Measurements from ENCODE around the gene FBXW2. TPM values are rescaled to one million over a fixed set of nuclear protein-coding genes. Genes with fewer than 3 reads are reported as not detected.

The FBXW2 gene
- total RNA-seq, 1 donor from 2014 or later: 72.9 TPM

GRCh38 chr9:120710110-120710981, 82.9 kb downstream of the FBXW2 start:
- Mint-ChIP-seq H3K27ac (ENCODE audit: unreplicated experiment) (no peak overlapping the region), H3K9me3 (ENCODE audit: low read depth) (no peaks in the 10 kb centered on the region), H3K36me3 (ENCODE audit: low read depth) (no peaks in the 10 kb centered on the region), H3K4me3 (ENCODE audit: unreplicated experiment) (no peak overlapping the region), H3K27me3 (ENCODE audit: low read depth) (no peaks in the 10 kb centered on the region), H3K4me1 (ENCODE audit: low read depth) (peaks cover 54% of the 10 kb centered on the region)
- TF ChIP-seq CTCF (IDR thresholded peaks at IDR 0.05): no peak
- no peak for DNase-seq (ENCODE audit: low spot score)

DNA sequence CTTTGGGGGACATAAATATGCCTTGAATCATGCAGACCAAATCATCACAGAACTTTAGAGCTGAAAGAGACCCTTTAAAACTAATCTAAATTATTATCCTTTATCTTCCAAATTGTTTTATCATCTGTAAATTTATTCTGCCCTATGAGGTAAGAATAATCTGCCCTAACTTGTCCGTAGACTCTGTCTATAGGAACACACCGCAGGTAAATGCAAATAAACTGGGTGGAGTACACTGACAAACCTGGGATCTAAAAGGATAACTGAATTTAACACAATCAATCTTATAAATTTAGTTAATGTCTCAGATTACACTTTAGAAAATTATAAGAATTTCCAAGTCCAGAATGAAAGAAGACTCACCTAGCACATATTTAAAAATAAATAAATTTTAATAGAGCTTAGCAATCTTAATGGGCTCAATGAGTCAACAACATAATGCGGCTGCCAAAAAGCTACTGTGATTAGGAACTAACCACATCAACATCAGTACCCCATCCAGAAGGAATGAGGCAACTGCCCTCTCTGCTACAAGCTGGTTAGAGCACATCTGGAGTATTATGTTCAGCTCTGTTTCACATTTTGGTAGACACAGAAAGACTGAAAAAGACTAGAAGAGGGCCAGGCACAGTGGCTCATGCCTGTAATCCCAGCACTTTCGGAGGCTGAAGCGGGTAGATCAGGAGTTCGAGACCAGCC, 84.5 kb downstream of the FBXW2 start:
- DNase-seq (ENCODE audit: low spot score): no peak
- H3K4me3 Mint-ChIP-seq (ENCODE audit: unreplicated experiment): no peak overlapping the region
- no peaks in the 10 kb centered on the region for H3K9me3 Mint-ChIP-seq (ENCODE audit: low read depth)
- no peak overlapping the region for H3K27ac Mint-ChIP-seq (ENCODE audit: unreplicated experiment)
- no peak for TF ChIP-seq CTCF (IDR thresholded peaks at IDR 0.05)
- H3K36me3 Mint-ChIP-seq (ENCODE audit: low read depth): no peaks in the 10 kb centered on the region
- no peaks in the 10 kb centered on the region for H3K27me3 Mint-ChIP-seq (ENCODE audit: low read depth)
- peaks cover 52% of the 10 kb centered on the region for H3K4me1 Mint-ChIP-seq (ENCODE audit: low read depth)

DNA sequence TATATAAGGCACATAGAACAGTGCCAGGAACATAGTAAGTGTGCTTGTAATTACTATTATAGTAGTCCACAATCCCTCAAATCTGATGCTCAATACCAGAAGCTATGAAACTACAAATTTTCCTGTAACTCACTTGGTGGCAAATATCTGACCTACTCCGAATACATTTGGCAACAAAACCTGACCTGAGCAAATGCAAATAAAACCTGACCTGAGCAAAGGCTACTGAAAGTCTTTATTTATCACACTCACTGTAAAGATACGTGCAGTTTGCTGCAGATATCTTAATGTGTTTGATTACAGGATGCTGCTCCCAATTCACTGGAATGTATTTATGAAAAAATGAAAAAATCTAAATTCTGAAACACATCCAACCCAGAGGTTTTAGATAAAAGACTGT, 86.0 kb downstream of the FBXW2 start:
- Mint-ChIP-seq H3K4me1 (ENCODE audit: low read depth) (peaks cover 41% of the 10 kb centered on the region), H3K9me3 (ENCODE audit: low read depth) (no peaks in the 10 kb centered on the region), H3K36me3 (ENCODE audit: low read depth) (no peaks in the 10 kb centered on the region), H3K4me3 (ENCODE audit: unreplicated experiment) (no peak overlapping the region), H3K27ac (ENCODE audit: unreplicated experiment) (no peak overlapping the region), H3K27me3 (ENCODE audit: low read depth) (no peaks in the 10 kb centered on the region)
- DNase-seq (ENCODE audit: low spot score): no peak
- TF ChIP-seq CTCF (IDR thresholded peaks at IDR 0.05): no peak

Other genes starting within 250 kb of the FBXW2 start
- gene CDK5RAP2, start 213.2 kb downstream of the FBXW2 start, total RNA-seq: 36.3 to 70.4 TPM (median 40.4 TPM) in 3 replicates
- 20.6 to 23.2 TPM (median 21.2 TPM) in 3 replicates for gene MEGF9, start 78.9 kb downstream of the FBXW2 start, total RNA-seq
- gene PSMD5, start 49.5 kb upstream of the FBXW2 start, total RNA-seq: 48.1 to 64.2 TPM (median 54.3 TPM) in 3 replicates
- gene PHF19, start 83.8 kb upstream of the FBXW2 start, total RNA-seq: 73.5 to 115 TPM (median 77.8 TPM) in 3 replicates
- gene TRAF1, start 133.4 kb upstream of the FBXW2 start, total RNA-seq: 10.0 to 11.3 TPM (median 10.8 TPM) in 3 replicates

Data from chondrocyte (in vitro differentiated cells).